Gastrocnemius medialis (tissue), 4 donors: ENCODE results near the gene PSMD5. TPM values are rescaled to one million over a fixed set of nuclear protein-coding genes. Genes with fewer than 3 reads are reported as not detected.

ENCODE experiments used
- ATAC-seq, 2 donors: fragments of 150-250 bp; one replicate each; pipeline ENCODE4 v1.9.1; 2016
- DNase-seq, 2 donors: peaks; one replicate each; pipeline ENCODE4 v3.0.0-alpha.2; 2019
- H3K27ac ChIP-seq, 4 donors: fragments of 200-600 bp; sonication (generic); 1 replicate in 1 of 4; 2 replicates in 3 of 4; pipeline ENCODE4 v1.5.1; 2016 to 2018; ENCODE audit warnings: mild to moderate bottlenecking in 2 of 4, moderate library complexity in 1 of 4
- H3K27me3 ChIP-seq, 3 donors: fragments of 200-600 bp; sonication (generic) in 2 of 3; 1 replicate in 1 of 3; 2 replicates in 2 of 3; pipeline versions ENCODE4 v1.5.1 to v1.6.0; 2016 to 2019; ENCODE audit warnings: mild to moderate bottlenecking in 1 of 3, moderate library complexity in 1 of 3
- H3K36me3 ChIP-seq, 2 donors: fragments of 200-600 bp; sonication (generic) in 1 of 2; one replicate each; pipeline ENCODE4 v1.5.1; 2017 to 2018
- H3K4me1 ChIP-seq, 2 donors: fragments of 200-600 bp; sonication (generic) in 1 of 2; one replicate each; pipeline ENCODE4 v1.5.1; 2016 to 2017; ENCODE audit warnings: mild to moderate bottlenecking in 2 of 2
- H3K4me3 ChIP-seq, 4 donors: fragments of 200-600 bp; sonication (generic) in 3 of 4; 1 replicate in 1 of 4; 2 replicates in 3 of 4; pipeline ENCODE4 v1.5.1; 2016 to 2019; ENCODE audit warnings: mild to moderate bottlenecking in 2 of 4
- H3K9me3 ChIP-seq, 3 donors: fragments of 200-600 bp; sonication (generic) in 2 of 3; 1 replicate in 1 of 3; 2 replicates in 2 of 3; pipeline ENCODE4 v1.5.1; 2016 to 2019
- POLR2A ChIP-seq, 2 donors: fragments of 450-650 bp; IDR thresholded peaks; one replicate each; pipeline ENCODE4 v1.6.1; 2017; ENCODE audit warnings: antibody characterized with exemption in 2 of 2, mild to moderate bottlenecking in 2 of 2, moderate library complexity in 2 of 2
- in situ Hi-C, 4 donors: fragments of 200-750 bp; cut with MboI; loops; one replicate each; pipeline versions ENCODE4 v1.15.0 to v1.8.0; 2017; ENCODE audit warnings: low sequenced_read_pairs in 4 of 4
- intact Hi-C: fragments of 100-400 bp; cut with DNase I; formaldehyde crosslinking; loops from one replicate; pipeline ENCODE4 v1.15.1; 2023; ENCODE audit warnings: low total_unique reads
- total RNA-seq, 4 donors: library from RNA; depleted of rRNA; stranded (reverse); fragments of >200 nt; gene quantifications; one replicate each; pipeline versions ENCODE4 v1.1.0 to v1.2.3, GENCODE V29; 2016
- TF ChIP-seq, protein P1 (sequence below), 5 experiments: fragments of 450-650 bp in 3 of 5; fragments of 200-600 bp in 2 of 5; sonication (generic) in 2 of 5; IDR thresholded peaks in 4 of 5; conservative IDR thresholded peaks in 1 of 5; 1 replicate in 4 of 5; 2 replicates in 1 of 5; pipeline ENCODE4 v1.5.1; 2016 to 2019; ENCODE audit warnings: antibody characterized with exemption in 5 of 5, mild to moderate bottlenecking in 3 of 5, moderate library complexity in 3 of 5

PSMD5 gene
- total RNA-seq, 4 donors from 2014 or later: 9.3 to 35.3 (median 12.6) TPM

DNA sequence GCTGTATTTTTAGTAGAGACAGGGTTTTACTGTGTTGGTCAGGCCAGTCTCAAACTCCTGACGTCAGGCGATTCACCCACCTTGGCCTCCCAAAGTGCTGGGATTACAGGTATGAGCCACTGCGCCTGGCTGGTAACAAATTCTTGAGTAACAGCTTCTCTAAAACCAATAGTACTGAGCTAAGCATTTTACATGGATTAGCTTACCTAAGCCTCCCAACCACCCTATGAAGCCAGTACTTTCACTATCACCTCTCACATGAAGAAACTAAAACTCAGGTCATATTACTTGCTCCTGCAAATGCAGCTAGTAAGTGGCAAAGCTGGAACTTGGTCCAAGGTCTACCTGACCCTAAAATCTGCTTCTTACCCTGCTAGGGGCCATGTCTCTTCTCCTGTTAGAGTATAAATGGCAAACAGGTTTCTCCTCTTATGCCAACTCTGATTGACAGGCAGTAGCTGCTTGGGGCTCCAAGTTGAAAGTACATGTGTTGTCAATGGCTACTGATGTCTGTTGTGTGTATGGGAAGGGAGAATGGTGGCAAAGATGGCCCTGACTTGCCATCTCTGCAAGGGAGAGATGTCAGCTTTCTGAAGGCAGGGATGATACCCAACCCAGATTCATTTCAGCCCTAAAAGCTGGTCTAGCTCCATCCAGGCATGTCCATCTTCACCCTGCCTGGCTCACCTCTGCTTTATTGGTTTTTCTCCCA is 30.2 kb upstream of the PSMD5 start:
- Histone ChIP-seq H3K9me3 (no peaks in the 10 kb centered on the region), H3K36me3 (no peaks in the 10 kb centered on the region), H3K4me3 (no peak overlapping the region), H3K4me1 (peaks cover 8 to 17% of the 10 kb centered on the region in 2 donors), H3K27me3 (no peaks in the 10 kb centered on the region), H3K27ac (no peak overlapping the region)
- no peak for ATAC-seq
- TF ChIP-seq POLR2A (IDR thresholded peaks at IDR 0.05): no peak
- TF ChIP-seq, protein P1, sequence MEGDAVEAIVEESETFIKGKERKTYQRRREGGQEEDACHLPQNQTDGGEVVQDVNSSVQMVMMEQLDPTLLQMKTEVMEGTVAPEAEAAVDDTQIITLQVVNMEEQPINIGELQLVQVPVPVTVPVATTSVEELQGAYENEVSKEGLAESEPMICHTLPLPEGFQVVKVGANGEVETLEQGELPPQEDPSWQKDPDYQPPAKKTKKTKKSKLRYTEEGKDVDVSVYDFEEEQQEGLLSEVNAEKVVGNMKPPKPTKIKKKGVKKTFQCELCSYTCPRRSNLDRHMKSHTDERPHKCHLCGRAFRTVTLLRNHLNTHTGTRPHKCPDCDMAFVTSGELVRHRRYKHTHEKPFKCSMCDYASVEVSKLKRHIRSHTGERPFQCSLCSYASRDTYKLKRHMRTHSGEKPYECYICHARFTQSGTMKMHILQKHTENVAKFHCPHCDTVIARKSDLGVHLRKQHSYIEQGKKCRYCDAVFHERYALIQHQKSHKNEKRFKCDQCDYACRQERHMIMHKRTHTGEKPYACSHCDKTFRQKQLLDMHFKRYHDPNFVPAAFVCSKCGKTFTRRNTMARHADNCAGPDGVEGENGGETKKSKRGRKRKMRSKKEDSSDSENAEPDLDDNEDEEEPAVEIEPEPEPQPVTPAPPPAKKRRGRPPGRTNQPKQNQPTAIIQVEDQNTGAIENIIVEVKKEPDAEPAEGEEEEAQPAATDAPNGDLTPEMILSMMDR (IDR thresholded peaks at IDR 0.05 in 4 of 5, conservative IDR thresholded peaks at IDR 0.05 in 1 of 5): no peak
- in situ Hi-C loops (loop anchor here (5.0 to 25.0 kb wide), 3 partner anchors 62 to 189 kb away; partner anchors contain the start of genes C5 (in 1 of the 4) and CNTRL (in 1 of the 4)), intact Hi-C loops (no loop called here)
- no peak for DNase-seq

GRCh38 chr9:120870206-120870605 is 27.5 kb upstream of the PSMD5 start:
- TF ChIP-seq, protein P1 (IDR thresholded peaks at IDR 0.05 in 4 of 5, conservative IDR thresholded peaks at IDR 0.05 in 1 of 5): no peak
- no peak for TF ChIP-seq POLR2A (IDR thresholded peaks at IDR 0.05)
- Histone ChIP-seq H3K4me3 (no peak overlapping the region), H3K27ac (no peak overlapping the region), H3K9me3 (no peaks in the 10 kb centered on the region), H3K27me3 (no peaks in the 10 kb centered on the region), H3K4me1 (peaks cover 4 to 8% of the 10 kb centered on the region in 2 donors), H3K36me3 (no peaks in the 10 kb centered on the region)
- DNase-seq: no peak
- intact Hi-C loops: no loop called here
- in situ Hi-C loops: loop anchor here (5.0 to 25.0 kb wide), 3 partner anchors 65 to 192 kb away; partner anchors contain the start of genes C5 (in 1 of the 4) and CNTRL (in 1 of the 4)
- no peak for ATAC-seq

DNA sequence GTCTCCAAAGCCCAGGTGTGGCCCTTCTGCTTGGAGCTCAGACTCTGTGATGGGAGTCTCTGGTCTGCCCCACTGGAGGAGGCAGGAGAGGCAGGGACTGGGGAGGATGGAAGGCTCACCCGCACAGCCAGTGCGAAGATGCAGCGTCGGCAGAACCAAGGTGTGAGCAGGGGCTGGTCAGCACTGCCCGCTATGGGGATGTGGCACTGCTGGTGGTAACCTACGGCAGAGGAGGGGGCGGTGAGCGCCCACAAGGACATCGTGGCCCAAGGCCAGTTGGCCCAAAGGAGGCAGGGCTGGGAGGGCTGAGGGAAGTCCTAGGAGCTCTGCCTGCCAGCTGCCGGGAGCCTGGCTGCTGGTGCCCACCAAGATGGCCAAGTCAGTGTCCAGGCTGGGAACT is 27.0 kb upstream of the PSMD5 start:
- DNase-seq: no peak
- in situ Hi-C loops (loop anchor here (5.0 to 25.0 kb wide), 3 partner anchors 65 to 193 kb away; partner anchors contain the start of genes C5 (in 1 of the 4) and CNTRL (in 1 of the 4)), intact Hi-C loops (loop anchor here (1.0 to 2.0 kb wide), 4 partner anchors 26 to 155 kb away; partner anchors contain the start of gene MEGF9)
- ATAC-seq: no peak
- TF ChIP-seq, protein P1 (IDR thresholded peaks at IDR 0.05 in 4 of 5, conservative IDR thresholded peaks at IDR 0.05 in 1 of 5): no peak
- no peak for TF ChIP-seq POLR2A (IDR thresholded peaks at IDR 0.05)
- Histone ChIP-seq H3K36me3 (no peaks in the 10 kb centered on the region), H3K4me1 (peaks cover 4 to 8% of the 10 kb centered on the region in 2 donors), H3K27ac (peak overlapping the region; percentile 84 to 86 (median 84)), H3K27me3 (no peaks in the 10 kb centered on the region), H3K4me3 (peak overlapping the region in 1 of 4 donors; percentile 75), H3K9me3 (no peaks in the 10 kb centered on the region)

GRCh38 chr9:120869360-120869687 is 26.6 kb upstream of the PSMD5 start:
- Histone ChIP-seq H3K9me3 (no peaks in the 10 kb centered on the region), H3K27ac (peak overlapping the region; percentile 84 to 86 (median 84)), H3K4me3 (peak overlapping the region; percentile 69 to 79 (median 72)), H3K4me1 (peaks cover 4 to 8% of the 10 kb centered on the region in 2 donors), H3K27me3 (no peaks in the 10 kb centered on the region), H3K36me3 (no peaks in the 10 kb centered on the region)
- intact Hi-C loops (loop anchor here (1.0 to 2.0 kb wide), 4 partner anchors 26 to 155 kb away; partner anchors contain the start of gene MEGF9), in situ Hi-C loops (loop anchor here in 1 of 4 donors (25.0 kb wide), 1 partner anchor 193 kb away; the partner anchor contains the start of genes C5 and CNTRL)
- TF ChIP-seq, protein P1 (IDR thresholded peaks at IDR 0.05 in 4 of 5, conservative IDR thresholded peaks at IDR 0.05 in 1 of 5): no peak
- TF ChIP-seq POLR2A (IDR thresholded peaks at IDR 0.05): no peak
- DNase-seq: no peak
- no peak for ATAC-seq
